ENCODE measurements around the gene PABPN1L. TPM values are rescaled to one million over a fixed set of nuclear protein-coding genes. Genes with fewer than 3 reads are reported as not detected.

PABPN1L gene
- total and polyA plus RNA-seq, 2 donors (not counting 1 experiment from before 2014, with no cell fraction given), result 0.21 to 0.84 TPM

- no peaks in the 10 kb centered on the region for H3K9me3 Mint-ChIP-seq (ENCODE audit: insufficient read depth)
- Histone ChIP-seq H3K4me2 (replicated peaks; ENCODE audit: low read depth, low read length, poor library complexity, severe bottlenecking) (no peak overlapping the region), H3K4me3 (ENCODE audit: control extremely low read depth in 1 of 5, extremely low read depth in 1 of 5, insufficient read depth in 1 of 5, low read depth in 2 of 5, low read length in 4 of 5) (no peak overlapping the region), H3K9me3 (ENCODE audit: control extremely low read depth in 1 of 3, control insufficient read depth in 2 of 3, insufficient read depth in 1 of 3, low read length in 2 of 3) (no peaks in the 10 kb centered on the region), H2AFZ (ENCODE audit: insufficient read depth, low read depth, low read length, poor library complexity, severe bottlenecking) (no peak overlapping the region), H3K27me3 (replicated peaks in 1 of 4; ENCODE audit: control extremely low read depth in 1 of 4, control insufficient read depth in 3 of 4, insufficient read depth in 4 of 4, low read length in 3 of 4) (no peaks in the 10 kb centered on the region), H3K79me2 (ENCODE audit: control insufficient read depth, insufficient read depth, low read length) (peaks cover 2% of the 10 kb centered on the region), H3K36me3 (replicated peaks in 1 of 2; ENCODE audit: control extremely low read depth in 1 of 2, control insufficient read depth in 1 of 2, extremely low read depth in 1 of 2, insufficient read depth in 2 of 2, low read length in 1 of 2) (peaks cover 0 to 11% of the 10 kb centered on the region in 2 experiments), H3K4me1 (ENCODE audit: control insufficient read depth in 2 of 2, insufficient read depth in 2 of 2, low read length in 2 of 2) (no peaks in the 10 kb centered on the region), H4K20me1 (ENCODE audit: control insufficient read depth, insufficient read depth, low read length, poor library complexity, severe bottlenecking) (peaks cover 6% of the 10 kb centered on the region), H3K9ac (ENCODE audit: low read length) (no peak overlapping the region), H3K27ac (ENCODE audit: low read length in 2 of 2) (no peak overlapping the region)
- H3K27me3 Mint-ChIP-seq, result no peaks in the 10 kb centered on the region
- 94% methylated on average over 17 of the region's 17 CpGs for WGBS (ENCODE audit: insufficient coverage)
- ChIA-PET CTCF (no interaction called here), POLR2A (interaction anchor here (0.6 kb wide), 1 partner anchor 14 kb away, joined by 3 read pairs; no protein-coding TSS in a partner anchor)
- H3K4me1 Mint-ChIP-seq, result peaks cover 2% of the 10 kb centered on the region
- TF ChIP-seq CTCF (IDR thresholded peaks at IDR 0.05), result no peak
- TF ChIP-seq EZH2 (IDR thresholded peaks at IDR 0.05; ENCODE audit: borderline replicate concordance, insufficient read depth, low read depth, low read length, poor library complexity, severe bottlenecking), result no peak
- no peak for DNase-seq
- H3K4me3 Mint-ChIP-seq, result no peak overlapping the region
- H3K27ac Mint-ChIP-seq, result no peak overlapping the region
- ATAC-seq (ENCODE audit: low read depth), result no peak
- intact Hi-C loops (cut with micrococcal nuclease), result no loop called here
Measured at GRCh38 chr16:88836791-88837190, 29.7 kb downstream of the PABPN1L start.

- ATAC-seq (ENCODE audit: low read depth), result no peak
- CTCF ChIA-PET, result no interaction called here
- 61% methylated on average over 20 of the region's 33 CpGs for WGBS (ENCODE audit: insufficient coverage)
Measured at GRCh38 chr16:88835818-88836217, 30.6 kb downstream of the PABPN1L start.

More at GRCh38 chr16:88835818-88836217, 30.6 kb downstream of the PABPN1L start:
- Mint-ChIP-seq H3K4me1 (peaks cover 2% of the 10 kb centered on the region), H3K27ac (no peak overlapping the region), H3K4me3 (no peak overlapping the region), H3K9me3 (ENCODE audit: insufficient read depth) (no peaks in the 10 kb centered on the region), H3K27me3 (no peaks in the 10 kb centered on the region)
- H3K9me3 ChIP-seq (ENCODE audit: control extremely low read depth in 1 of 3, control insufficient read depth in 2 of 3, insufficient read depth in 1 of 3, low read length in 2 of 3), result no peaks in the 10 kb centered on the region
- no peaks in the 10 kb centered on the region for H4K20me1 ChIP-seq (ENCODE audit: control insufficient read depth, insufficient read depth, low read length, poor library complexity, severe bottlenecking)
- no peak for DNase-seq
- peaks cover 0 to 11% of the 10 kb centered on the region in 2 experiments for H3K36me3 ChIP-seq (replicated peaks in 1 of 2; ENCODE audit: control extremely low read depth in 1 of 2, control insufficient read depth in 1 of 2, extremely low read depth in 1 of 2, insufficient read depth in 2 of 2, low read length in 1 of 2)
- H3K4me1 ChIP-seq (ENCODE audit: control insufficient read depth in 2 of 2, insufficient read depth in 2 of 2, low read length in 2 of 2), result no peaks in the 10 kb centered on the region
- no peak overlapping the region for H2AFZ ChIP-seq (ENCODE audit: insufficient read depth, low read depth, low read length, poor library complexity, severe bottlenecking)
- H3K4me2 ChIP-seq (replicated peaks; ENCODE audit: low read depth, low read length, poor library complexity, severe bottlenecking), result no peak overlapping the region
- POLR2A ChIA-PET, result interaction anchor here (0.7 kb wide), 1 partner anchor 345 kb away, joined by 4 read pairs; no protein-coding TSS in a partner anchor
- no peaks in the 10 kb centered on the region for H3K79me2 ChIP-seq (ENCODE audit: control insufficient read depth, insufficient read depth, low read length)
- H3K27ac ChIP-seq (ENCODE audit: low read length in 2 of 2), result no peak overlapping the region
- no peak overlapping the region for H3K9ac ChIP-seq (ENCODE audit: low read length)
- TF ChIP-seq EZH2 (IDR thresholded peaks at IDR 0.05; ENCODE audit: borderline replicate concordance, insufficient read depth, low read depth, low read length, poor library complexity, severe bottlenecking), result no peak
- no peak overlapping the region for H3K4me3 ChIP-seq (ENCODE audit: control extremely low read depth in 1 of 5, extremely low read depth in 1 of 5, insufficient read depth in 1 of 5, low read depth in 2 of 5, low read length in 4 of 5)
- H3K27me3 ChIP-seq (replicated peaks in 1 of 4; ENCODE audit: control extremely low read depth in 1 of 4, control insufficient read depth in 3 of 4, insufficient read depth in 4 of 4, low read length in 3 of 4), result no peaks in the 10 kb centered on the region
- intact Hi-C loops (cut with micrococcal nuclease), result no loop called here
